Measurements from ENCODE around the gene PMEL.

GRCh38 chr12:55925870-55926737 lies 39.7 kb downstream of the PMEL start:
- TF ChIP-seq FOXP2 (optimal IDR thresholded peaks at IDR 0.05; ENCODE audit: borderline replicate concordance, extremely low read depth, extremely low read length, insufficient read depth) (no peak), REST (IDR thresholded peaks at IDR 0.05; ENCODE audit: insufficient read depth in 1 of 2, low read depth in 2 of 2, low read length in 2 of 2) (no peak), POLR2AphosphoS5 (IDR thresholded peaks at IDR 0.05; ENCODE audit: low read depth, low read length) (no peak), SIN3A (IDR thresholded peaks at IDR 0.05; ENCODE audit: borderline replicate concordance, insufficient read depth, low read length) (no peak)
